Measurements from ENCODE around the gene SYNPO2. TPM values are rescaled to one million over a fixed set of nuclear protein-coding genes. Genes with fewer than 3 reads are reported as not detected.

Gene SYNPO2
- total and polyA plus RNA-seq, 4 donors: 85.9 to 1,531 (median 273) TPM

GRCh38 chr4:119081542-119081859 is 192.8 kb downstream of the SYNPO2 start:
- 59 to 61% methylated on average over 1 of the region's 1 CpG for WGBS, 2 donors
- DNase-seq: no peak
- no peaks in the 10 kb centered on the region for H3K36me3 ChIP-seq (ENCODE audit: control insufficient read depth in 1 of 2, insufficient read depth in 2 of 2, low read length in 1 of 2)
- intact Hi-C loops (cut with DNase I): no loop called here
- H3K9me3 ChIP-seq (ENCODE audit: control insufficient read depth, low read length): no peaks in the 10 kb centered on the region
- no peak for ATAC-seq (ENCODE audit: low FRiP score)
- peaks cover 0 to 1% of the 10 kb centered on the region in 2 donors for H3K4me1 ChIP-seq (ENCODE audit: control insufficient read depth in 1 of 2, insufficient read depth in 2 of 2, low read length in 2 of 2)
- H3K27me3 ChIP-seq (ENCODE audit: control insufficient read depth in 1 of 2, insufficient read depth in 2 of 2, low read length in 1 of 2): no peaks in the 10 kb centered on the region
- no peak overlapping the region for H3K4me3 ChIP-seq (ENCODE audit: low read length in 2 of 2)
- H3K27ac ChIP-seq (ENCODE audit: low read depth in 1 of 2, low read length in 2 of 2): no peak overlapping the region

- Histone ChIP-seq H3K4me1 (ENCODE audit: control insufficient read depth in 1 of 2, insufficient read depth in 2 of 2, low read length in 2 of 2) (peaks cover 0 to 1% of the 10 kb centered on the region in 2 donors), H3K27ac (ENCODE audit: low read depth in 1 of 2, low read length in 2 of 2) (no peak overlapping the region), H3K4me3 (ENCODE audit: low read length in 2 of 2) (no peak overlapping the region), H3K27me3 (ENCODE audit: control insufficient read depth in 1 of 2, insufficient read depth in 2 of 2, low read length in 1 of 2) (no peaks in the 10 kb centered on the region), H3K9me3 (ENCODE audit: control insufficient read depth, low read length) (no peaks in the 10 kb centered on the region), H3K36me3 (ENCODE audit: control insufficient read depth in 1 of 2, insufficient read depth in 2 of 2, low read length in 1 of 2) (no peaks in the 10 kb centered on the region)
- intact Hi-C loops (cut with DNase I): no loop called here
- DNase-seq: no peak
- 56 to 64% methylated on average over 3 of the region's 3 CpGs for WGBS, 2 donors
- peak; percentile 44 for ATAC-seq (ENCODE audit: low FRiP score)
These were observed 193.3 kb downstream of the SYNPO2 start for GRCh38 chr4:119081943-119082342.

GRCh38 chr4:119082661-119083060 is 194.0 kb downstream of the SYNPO2 start:
- Histone ChIP-seq H3K4me3 (ENCODE audit: low read length in 2 of 2) (no peak overlapping the region), H3K4me1 (ENCODE audit: control insufficient read depth in 1 of 2, insufficient read depth in 2 of 2, low read length in 2 of 2) (peaks cover 0 to 1% of the 10 kb centered on the region in 2 donors), H3K27ac (ENCODE audit: low read depth in 1 of 2, low read length in 2 of 2) (no peak overlapping the region), H3K9me3 (ENCODE audit: control insufficient read depth, low read length) (no peaks in the 10 kb centered on the region), H3K36me3 (ENCODE audit: control insufficient read depth in 1 of 2, insufficient read depth in 2 of 2, low read length in 1 of 2) (no peaks in the 10 kb centered on the region), H3K27me3 (ENCODE audit: control insufficient read depth in 1 of 2, insufficient read depth in 2 of 2, low read length in 1 of 2) (no peaks in the 10 kb centered on the region)
- DNase-seq (no peak), ATAC-seq (ENCODE audit: low FRiP score) (no peak)
- intact Hi-C loops (cut with DNase I): no loop called here
- 77 to 79% methylated on average over 2 of the region's 2 CpGs for WGBS, 2 donors

GRCh38 chr4:119084513-119084912 is 195.9 kb downstream of the SYNPO2 start:
- peaks cover 0 to 1% of the 10 kb centered on the region in 2 donors for H3K4me1 ChIP-seq (ENCODE audit: control insufficient read depth in 1 of 2, insufficient read depth in 2 of 2, low read length in 2 of 2)
- intact Hi-C loops (cut with DNase I): no loop called here
- no peaks in the 10 kb centered on the region for H3K9me3 ChIP-seq (ENCODE audit: control insufficient read depth, low read length)
- H3K27me3 ChIP-seq (ENCODE audit: control insufficient read depth in 1 of 2, insufficient read depth in 2 of 2, low read length in 1 of 2): no peaks in the 10 kb centered on the region
- DNase-seq: no peak
- H3K36me3 ChIP-seq (ENCODE audit: control insufficient read depth in 1 of 2, insufficient read depth in 2 of 2, low read length in 1 of 2): no peaks in the 10 kb centered on the region
- H3K27ac ChIP-seq (ENCODE audit: low read depth in 1 of 2, low read length in 2 of 2): no peak overlapping the region
- 65 to 79% methylated on average over 5 of the region's 5 CpGs for WGBS, 2 donors
- ATAC-seq (ENCODE audit: low FRiP score): no peak
- H3K4me3 ChIP-seq (ENCODE audit: low read length in 2 of 2): no peak overlapping the region

GRCh38 chr4:119087121-119087520 is 198.5 kb downstream of the SYNPO2 start:
- no peaks in the 10 kb centered on the region for H3K27me3 ChIP-seq (ENCODE audit: control insufficient read depth in 1 of 2, insufficient read depth in 2 of 2, low read length in 1 of 2)
- H3K9me3 ChIP-seq (ENCODE audit: control insufficient read depth, low read length): no peaks in the 10 kb centered on the region
- peak; percentile 46 for ATAC-seq (ENCODE audit: low FRiP score)
- intact Hi-C loops (cut with DNase I): no loop called here
- DNase-seq: no peak
- WGBS, 2 donors: 90 to 92% methylated on average over 3 of the region's 3 CpGs
- no peaks in the 10 kb centered on the region for H3K36me3 ChIP-seq (ENCODE audit: control insufficient read depth in 1 of 2, insufficient read depth in 2 of 2, low read length in 1 of 2)
- H3K4me3 ChIP-seq (ENCODE audit: low read length in 2 of 2): no peak overlapping the region
- H3K4me1 ChIP-seq (ENCODE audit: control insufficient read depth in 1 of 2, insufficient read depth in 2 of 2, low read length in 2 of 2): no peaks in the 10 kb centered on the region
- no peak overlapping the region for H3K27ac ChIP-seq (ENCODE audit: low read depth in 1 of 2, low read length in 2 of 2)

GRCh38 chr4:119087656-119088055 is 199.0 kb downstream of the SYNPO2 start:
- peak; percentile 22 for ATAC-seq (ENCODE audit: low FRiP score)

GRCh38 chr4:119093042-119093827 is 204.6 kb downstream of the SYNPO2 start:
- Histone ChIP-seq H3K27ac (ENCODE audit: low read depth in 1 of 2, low read length in 2 of 2) (no peak overlapping the region), H3K36me3 (ENCODE audit: control insufficient read depth in 1 of 2, insufficient read depth in 2 of 2, low read length in 1 of 2) (no peaks in the 10 kb centered on the region), H3K4me1 (ENCODE audit: control insufficient read depth in 1 of 2, insufficient read depth in 2 of 2, low read length in 2 of 2) (no peaks in the 10 kb centered on the region), H3K27me3 (ENCODE audit: control insufficient read depth in 1 of 2, insufficient read depth in 2 of 2, low read length in 1 of 2) (no peaks in the 10 kb centered on the region), H3K4me3 (ENCODE audit: low read length in 2 of 2) (no peak overlapping the region), H3K9me3 (ENCODE audit: control insufficient read depth, low read length) (no peaks in the 10 kb centered on the region)
- intact Hi-C loops (cut with DNase I): loop anchor here in 1 of 2 donors (5.0 kb wide), 1 partner anchor 41 kb away; no protein-coding TSS in a partner anchor
- no peak for ATAC-seq (ENCODE audit: low FRiP score)
- DNase-seq: no peak
- 74 to 75% methylated on average over 5 of the region's 5 CpGs for WGBS, 2 donors

More at GRCh38 chr4:119087656-119088055, 199.0 kb downstream of the SYNPO2 start:
- H3K36me3 ChIP-seq (ENCODE audit: control insufficient read depth in 1 of 2, insufficient read depth in 2 of 2, low read length in 1 of 2): no peaks in the 10 kb centered on the region
- no peak overlapping the region for H3K27ac ChIP-seq (ENCODE audit: low read depth in 1 of 2, low read length in 2 of 2)
- intact Hi-C loops (cut with DNase I): no loop called here
- no peaks in the 10 kb centered on the region for H3K27me3 ChIP-seq (ENCODE audit: control insufficient read depth in 1 of 2, insufficient read depth in 2 of 2, low read length in 1 of 2)
- no peak for DNase-seq
- H3K4me1 ChIP-seq (ENCODE audit: control insufficient read depth in 1 of 2, insufficient read depth in 2 of 2, low read length in 2 of 2): no peaks in the 10 kb centered on the region
- no peaks in the 10 kb centered on the region for H3K9me3 ChIP-seq (ENCODE audit: control insufficient read depth, low read length)
- 77 to 91% methylated on average over 5 of the region's 5 CpGs for WGBS, 2 donors
- no peak overlapping the region for H3K4me3 ChIP-seq (ENCODE audit: low read length in 2 of 2)

GRCh38 chr4:119097282-119097900 is 208.7 kb downstream of the SYNPO2 start:
- ATAC-seq (ENCODE audit: low FRiP score): no peak
- DNase-seq: no peak
- intact Hi-C loops (cut with DNase I): no loop called here
- Histone ChIP-seq H3K27me3 (ENCODE audit: control insufficient read depth in 1 of 2, insufficient read depth in 2 of 2, low read length in 1 of 2) (no peaks in the 10 kb centered on the region), H3K27ac (ENCODE audit: low read depth in 1 of 2, low read length in 2 of 2) (no peak overlapping the region), H3K4me1 (ENCODE audit: control insufficient read depth in 1 of 2, insufficient read depth in 2 of 2, low read length in 2 of 2) (peaks cover 0 to 5% of the 10 kb centered on the region in 2 donors), H3K9me3 (ENCODE audit: control insufficient read depth, low read length) (no peaks in the 10 kb centered on the region), H3K4me3 (ENCODE audit: low read length in 2 of 2) (no peak overlapping the region), H3K36me3 (ENCODE audit: control insufficient read depth in 1 of 2, insufficient read depth in 2 of 2, low read length in 1 of 2) (no peaks in the 10 kb centered on the region)
- 97 to 98% methylated on average over 2 of the region's 2 CpGs for WGBS, 2 donors

GRCh38 chr4:119098306-119098705 is 209.7 kb downstream of the SYNPO2 start:
- 96 to 99% methylated on average over 1 of the region's 1 CpG for WGBS, 2 donors
- ATAC-seq (ENCODE audit: low FRiP score) (no peak), DNase-seq (no peak)
- Histone ChIP-seq H3K36me3 (ENCODE audit: control insufficient read depth in 1 of 2, insufficient read depth in 2 of 2, low read length in 1 of 2) (no peaks in the 10 kb centered on the region), H3K9me3 (ENCODE audit: control insufficient read depth, low read length) (no peaks in the 10 kb centered on the region), H3K4me1 (ENCODE audit: control insufficient read depth in 1 of 2, insufficient read depth in 2 of 2, low read length in 2 of 2) (peaks cover 0 to 5% of the 10 kb centered on the region in 2 donors), H3K27ac (ENCODE audit: low read depth in 1 of 2, low read length in 2 of 2) (no peak overlapping the region), H3K27me3 (ENCODE audit: control insufficient read depth in 1 of 2, insufficient read depth in 2 of 2, low read length in 1 of 2) (no peaks in the 10 kb centered on the region), H3K4me3 (ENCODE audit: low read length in 2 of 2) (no peak overlapping the region)
- intact Hi-C loops (cut with DNase I): no loop called here
